ENCODE results near the gene SH3TC1.

SH3TC1 gene

GRCh38 chr4:8267077-8267476, 68.0 kb downstream of the SH3TC1 start:
- peak; percentile 40 for DNase-seq

GRCh38 chr4:8268211-8268610, 69.1 kb downstream of the SH3TC1 start:
- DNase-seq, result no peak

DNA sequence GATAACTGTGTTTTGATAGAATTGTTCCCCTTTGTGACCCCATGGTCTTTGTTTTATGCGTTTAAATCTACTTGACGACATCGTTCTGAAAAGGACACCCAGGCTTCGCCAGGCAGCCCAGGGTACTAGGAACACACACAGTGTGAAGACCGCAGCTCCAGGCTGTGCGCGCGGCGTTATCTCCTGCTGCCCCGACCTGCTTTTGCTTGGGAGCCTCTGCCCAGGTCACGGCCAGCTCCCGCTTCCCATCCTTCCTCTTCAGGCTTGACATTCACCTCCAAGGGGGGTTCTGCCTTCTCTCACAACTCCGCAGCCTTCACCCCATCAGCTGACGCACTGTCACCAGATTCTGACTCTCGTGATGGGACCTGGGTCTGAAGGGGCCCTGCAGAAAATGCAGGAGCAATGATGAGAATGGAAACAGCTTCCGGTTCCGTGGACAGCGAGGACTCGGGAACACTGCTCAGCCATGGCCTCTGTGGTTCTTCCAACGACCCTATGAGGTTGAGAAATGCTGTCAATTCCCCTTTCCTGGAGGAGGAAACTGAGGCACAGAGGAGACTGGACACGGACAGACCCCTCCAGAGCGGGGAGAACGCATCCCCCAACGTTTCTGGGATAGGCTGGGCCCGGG, 69.9 kb downstream of the SH3TC1 start:
- DNase-seq, result no peak

DNA sequence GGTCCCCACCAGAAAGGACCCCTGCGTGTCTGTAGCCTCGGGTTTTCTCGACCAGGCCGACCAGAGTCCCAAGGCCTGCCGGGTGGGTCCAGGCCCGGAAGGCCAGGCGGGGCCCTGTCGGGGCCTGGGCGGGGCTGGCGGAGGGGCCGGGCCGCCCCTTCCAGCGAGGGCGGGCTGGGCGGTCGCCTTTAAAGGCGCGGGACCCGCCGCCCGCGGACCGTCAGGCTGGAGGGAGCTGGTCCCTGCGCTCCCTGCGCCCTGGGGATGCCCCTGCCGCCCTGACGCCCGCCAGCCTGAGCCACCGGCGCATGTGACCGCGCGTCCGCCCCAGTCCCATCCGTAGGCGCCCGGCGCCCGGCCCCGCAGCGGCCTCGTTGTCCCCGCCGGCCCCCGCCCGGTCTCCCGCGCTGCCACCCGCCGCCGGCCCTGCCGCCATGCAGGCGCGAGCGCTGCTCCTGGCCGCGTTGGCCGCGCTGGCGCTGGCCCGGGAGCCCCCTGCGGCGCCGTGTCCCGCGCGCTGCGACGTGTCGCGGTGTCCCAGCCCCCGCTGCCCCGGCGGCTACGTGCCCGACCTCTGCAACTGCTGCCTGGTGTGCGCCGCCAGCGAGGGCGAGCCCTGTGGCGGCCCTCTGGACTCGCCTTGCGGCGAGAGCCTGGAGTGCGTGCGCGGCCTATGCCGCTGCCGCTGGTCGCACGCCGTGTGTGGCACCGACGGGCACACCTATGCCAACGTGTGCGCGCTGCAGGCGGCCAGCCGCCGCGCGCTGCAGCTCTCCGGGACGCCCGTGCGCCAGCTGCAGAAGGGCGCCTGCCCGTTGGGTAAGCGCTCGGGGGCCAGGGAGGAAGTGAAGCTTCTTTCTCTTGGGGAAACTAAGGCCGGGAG, 70.7 kb downstream of the SH3TC1 start, which contains the start of gene HTRA3:
Gene HTRA3, plus strand, starts transcription at position 220 of the 883 bp plus-strand sequence. Its CDS starts 215 bp downstream, at position 435.
- DNase-seq, result peak; percentile 60

GRCh38 chr4:8270418-8270771, 71.3 kb downstream of the SH3TC1 start:
- no peak for DNase-seq

- DNase-seq, result no peak
Observed at GRCh38 chr4:8270912-8271815, 72.1 kb downstream of the SH3TC1 start.

- DNase-seq, result no peak
Observed at GRCh38 chr4:8271821-8272220, 72.7 kb downstream of the SH3TC1 start.

DNA sequence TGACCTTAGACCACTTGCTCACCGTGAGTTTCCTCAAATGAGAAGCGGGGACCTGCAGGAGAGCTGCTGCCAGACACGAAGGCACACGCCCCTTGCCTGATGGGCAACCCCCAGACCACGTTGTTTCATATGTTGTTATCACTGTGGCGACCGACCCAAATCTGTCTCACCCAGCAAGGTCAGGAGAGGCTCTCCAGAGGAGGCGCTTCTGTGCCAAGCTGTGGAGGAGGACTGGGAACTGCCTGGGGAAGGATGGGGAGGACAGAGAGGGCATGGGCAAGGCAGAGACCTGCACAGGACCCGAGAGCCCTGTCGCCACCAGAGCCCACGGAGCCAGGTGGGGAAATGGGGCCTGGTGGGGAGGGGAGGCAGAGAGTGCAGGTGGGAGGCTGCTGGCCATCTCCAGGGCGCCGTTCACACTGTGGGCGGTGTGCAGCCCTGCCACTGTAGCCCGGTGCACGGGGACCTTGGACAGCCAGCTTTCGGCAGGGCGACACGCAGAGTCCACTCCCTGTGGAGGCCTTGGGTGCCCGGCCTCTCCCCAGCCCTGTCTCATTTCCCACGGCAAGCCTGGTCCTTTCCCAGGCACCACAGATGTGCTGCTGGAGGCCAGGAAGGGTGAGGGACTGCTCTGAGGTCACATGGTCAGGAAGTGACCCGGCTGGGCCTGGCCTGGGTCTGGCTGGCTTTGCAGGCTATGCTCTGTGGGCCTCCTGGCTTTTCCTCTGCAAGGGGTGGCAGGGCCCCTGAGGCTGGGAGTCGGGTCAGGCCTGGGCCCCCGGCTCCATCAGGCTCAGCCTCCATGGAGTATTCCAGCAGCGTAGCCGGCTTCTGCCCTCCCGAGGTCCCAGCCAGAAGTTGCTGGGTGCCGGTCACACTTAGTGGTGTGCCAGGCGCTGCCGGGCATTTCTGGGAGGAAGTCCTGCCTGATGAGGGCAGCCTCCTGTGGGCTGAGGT, 73.7 kb downstream of the SH3TC1 start:
- DNase-seq, result no peak

DNA sequence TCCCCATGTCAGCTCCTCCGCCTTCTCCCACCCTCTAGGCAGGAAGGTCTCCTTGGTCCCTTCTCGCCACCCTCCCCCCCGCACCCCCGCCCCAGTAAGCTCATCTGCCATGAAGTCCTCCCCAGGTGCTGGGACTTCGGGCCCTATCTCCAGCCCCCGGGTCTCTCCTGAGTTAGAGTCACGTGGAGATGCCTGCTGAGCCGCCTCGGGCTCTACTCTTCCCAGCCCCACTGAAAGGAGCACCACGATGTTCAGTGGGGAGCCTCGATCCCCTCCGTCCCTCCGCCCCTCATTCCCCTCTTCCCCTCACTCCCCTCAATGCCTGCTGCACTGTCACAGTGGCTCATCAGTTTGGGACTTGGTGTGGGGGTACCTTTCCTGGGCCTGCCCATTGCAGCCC, 74.4 kb downstream of the SH3TC1 start:
- DNase-seq, result no peak

GRCh38 chr4:8274066-8274652, 75.1 kb downstream of the SH3TC1 start:
- no peak for DNase-seq

- DNase-seq, result peak; percentile 94
Observed at GRCh38 chr4:8274765-8275547, 75.9 kb downstream of the SH3TC1 start.

DNA sequence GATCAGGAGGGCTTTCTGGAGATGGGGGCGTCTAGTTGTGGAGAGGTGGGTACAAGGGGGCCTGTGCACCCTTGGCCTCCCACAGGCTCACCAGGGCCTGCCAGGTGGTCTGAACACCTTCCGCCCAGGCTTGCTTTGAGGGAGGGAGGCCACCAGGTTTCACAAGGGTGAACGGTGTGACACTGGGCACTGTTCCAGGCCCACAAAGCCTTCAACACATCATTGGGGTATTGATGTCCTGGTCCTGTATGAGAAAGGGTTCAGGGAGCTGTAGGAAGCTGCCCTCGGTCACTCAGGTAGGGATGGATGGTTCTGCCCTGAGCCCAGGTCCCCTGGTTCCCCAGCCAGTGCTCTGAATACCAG, 76.4 kb downstream of the SH3TC1 start:
- no peak for DNase-seq

DNA sequence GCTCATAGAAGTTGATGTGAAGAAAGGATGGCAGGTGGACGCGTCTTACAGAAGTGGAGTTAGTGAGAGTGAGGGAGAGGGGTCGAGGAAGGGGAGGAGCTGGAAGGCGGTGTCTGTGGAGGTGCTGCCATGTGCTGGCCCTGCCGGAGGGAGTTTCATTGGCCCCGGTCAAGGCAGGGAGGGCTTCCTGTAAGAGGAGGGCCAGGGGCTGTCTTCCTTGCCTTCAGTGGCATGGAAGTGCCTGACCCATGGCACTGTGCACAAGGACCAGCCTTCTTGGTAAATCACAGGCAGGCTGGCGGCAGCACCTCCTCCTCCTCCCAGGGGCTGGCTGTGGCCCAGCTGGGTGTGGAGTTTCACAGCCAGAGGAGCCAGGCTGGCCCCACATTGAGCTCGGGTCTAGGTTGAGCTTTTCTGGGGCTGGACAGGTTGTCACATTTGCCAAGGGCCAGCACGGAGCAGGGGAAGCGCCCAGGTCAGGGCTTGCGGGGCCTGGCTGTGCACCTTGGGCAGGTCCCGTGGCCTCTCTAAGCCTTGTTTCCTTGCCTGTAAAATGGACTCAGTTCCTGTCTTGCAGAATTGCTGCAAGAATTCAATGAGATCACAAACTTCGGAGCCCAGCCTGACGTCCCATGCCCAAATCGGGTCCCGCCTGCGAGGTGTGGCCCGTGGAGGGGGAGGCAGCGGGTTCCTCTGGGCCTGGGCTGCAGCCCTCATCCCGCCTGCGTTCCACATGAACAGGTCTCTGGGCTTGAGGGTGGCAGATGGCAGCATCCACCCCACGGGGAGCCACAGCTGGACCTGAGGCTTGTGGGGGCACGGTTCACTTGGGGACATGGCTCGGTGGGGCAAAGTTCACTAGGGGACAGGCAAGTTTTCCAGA, 77.5 kb downstream of the SH3TC1 start:
- DNase-seq, result peak; percentile 38

DNA sequence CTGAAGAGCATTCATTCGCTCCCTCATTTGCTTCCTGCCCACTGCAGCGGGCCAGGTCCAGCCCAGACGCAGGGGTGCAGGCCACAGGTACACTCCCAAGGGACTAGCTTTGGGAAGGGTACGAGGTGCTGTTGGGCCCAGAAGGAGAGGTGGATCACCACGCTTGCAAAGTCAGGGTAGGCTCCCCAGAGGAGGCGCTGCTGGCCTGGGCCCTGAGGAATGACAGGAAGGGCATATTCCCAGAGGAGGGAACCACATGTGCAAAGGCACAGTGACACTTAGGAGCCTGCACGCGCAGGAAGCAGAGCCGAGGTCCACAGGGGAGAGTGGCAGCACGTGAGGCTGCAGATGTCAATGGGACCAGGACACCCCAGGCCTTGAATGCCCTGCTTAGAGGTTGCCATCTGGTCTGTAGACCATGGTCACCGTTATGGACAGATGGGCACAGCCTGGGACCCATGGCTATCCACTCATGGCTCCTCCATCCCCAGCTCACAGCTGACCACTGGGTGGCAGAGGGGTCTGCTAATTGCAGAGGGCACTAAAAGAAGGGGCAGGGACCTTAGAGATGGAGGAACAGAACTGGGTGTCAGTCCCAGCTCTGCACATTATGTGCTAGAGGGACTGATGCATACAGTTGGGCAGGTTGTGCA, 78.4 kb downstream of the SH3TC1 start:
- DNase-seq, result no peak

DNA sequence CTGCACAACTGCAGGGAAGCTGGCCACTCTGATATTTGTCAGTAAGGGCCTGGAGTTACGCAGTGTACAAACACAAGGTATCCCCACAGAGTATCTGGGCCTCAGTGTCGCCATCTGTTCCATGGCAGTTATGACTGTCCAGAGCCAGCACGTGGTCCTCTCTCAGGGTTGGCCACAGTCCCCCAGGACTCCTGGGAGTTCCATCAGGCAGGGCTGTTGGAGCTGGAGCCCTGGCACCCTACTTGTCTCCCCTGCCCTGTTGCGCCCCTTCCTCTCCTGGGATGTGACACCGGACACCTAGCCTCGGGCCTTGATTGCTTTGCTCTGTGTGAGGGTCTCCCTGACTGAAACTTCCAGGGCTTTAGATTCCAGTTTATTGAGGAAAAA, 78.9 kb downstream of the SH3TC1 start:
- no peak for DNase-seq

DNA sequence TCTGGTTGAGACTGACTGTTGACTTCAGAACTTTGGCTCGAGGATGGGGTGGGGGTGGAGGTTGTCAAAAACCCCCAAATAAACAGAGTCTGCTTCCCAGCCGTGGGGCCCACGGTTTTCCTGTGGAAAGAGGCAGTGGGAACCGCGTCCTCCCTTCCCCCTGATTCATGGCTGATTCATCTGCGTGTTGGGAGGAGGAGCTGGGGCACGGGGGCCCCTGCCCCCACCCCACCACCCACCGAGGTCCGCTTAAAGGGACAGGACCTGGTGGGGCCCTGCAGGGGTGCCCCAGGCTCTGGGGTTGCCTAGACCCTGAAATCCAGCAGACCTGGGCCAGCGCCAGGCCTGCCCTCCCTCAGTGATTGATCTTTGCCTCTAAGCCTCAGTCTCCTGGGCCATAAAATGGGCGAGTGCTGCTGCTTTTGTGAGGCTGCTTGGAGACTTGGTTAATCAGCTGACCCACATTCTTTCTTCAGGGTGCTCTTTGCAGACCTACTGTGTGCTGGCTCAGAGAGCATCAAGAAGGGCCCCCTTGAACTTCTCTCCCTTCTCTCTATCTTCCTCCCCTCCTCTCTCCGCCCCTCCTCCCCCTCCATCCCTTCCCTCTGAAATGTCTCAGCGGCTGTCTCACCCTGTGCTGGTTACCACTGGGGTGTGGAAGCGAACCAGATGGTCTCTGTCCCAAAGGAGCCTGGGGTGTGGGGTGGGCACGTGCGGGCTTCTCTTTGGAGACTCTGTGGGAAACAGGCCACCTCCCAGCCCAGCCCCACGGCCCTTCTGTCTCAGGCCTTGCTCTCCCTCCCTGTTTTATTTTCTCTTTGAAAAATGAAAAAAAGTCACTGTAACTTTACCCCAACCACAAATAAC, 79.6 kb downstream of the SH3TC1 start:
- DNase-seq, result peak; percentile 98

DNA sequence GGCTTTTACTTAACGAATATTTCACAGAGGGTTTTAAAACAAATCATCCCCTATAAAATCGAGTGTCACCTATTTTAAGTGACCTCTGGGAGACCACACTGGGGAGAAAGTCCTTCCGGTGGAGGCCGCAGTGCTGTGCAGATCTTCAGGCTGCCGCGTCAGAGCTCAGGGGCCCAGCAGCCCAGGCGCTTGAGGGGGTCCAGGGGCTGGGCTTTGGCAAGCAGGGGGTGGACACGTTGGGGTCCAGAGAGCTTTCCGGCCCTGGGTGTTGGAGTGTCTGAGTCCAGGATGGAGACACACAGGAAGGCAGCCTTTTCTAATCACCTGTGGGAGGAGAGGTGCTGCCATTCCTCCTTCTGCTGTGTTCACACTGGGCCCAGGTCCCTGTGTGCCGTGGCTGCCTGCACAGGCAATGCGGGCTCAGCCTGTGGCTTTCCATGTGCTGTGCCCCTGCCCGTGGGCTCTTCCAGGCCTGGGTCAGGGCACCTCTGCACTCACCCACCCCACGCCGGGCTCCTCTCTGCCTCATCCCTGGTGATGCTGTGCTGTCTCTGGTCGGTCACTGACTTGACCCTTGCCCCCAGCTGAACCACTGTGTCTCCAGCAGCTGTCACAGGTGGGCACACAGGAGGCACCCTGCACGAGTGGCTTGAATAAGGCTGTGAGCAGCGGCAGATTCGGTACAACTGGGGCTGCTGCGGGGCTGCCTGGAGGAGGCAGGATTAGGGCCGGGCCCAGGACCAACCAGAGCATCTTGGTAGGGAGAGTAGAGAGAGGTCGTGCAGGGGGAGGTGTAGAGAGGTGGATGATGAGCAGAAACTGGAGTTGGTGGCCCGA, 80.4 kb downstream of the SH3TC1 start:
- no peak for DNase-seq
